SK-N-SH treated with all-trans-retinoic acid at 6 μM for 48 hours (cell line): ENCODE results near the gene SDK1.

ENCODE experiments used
- ARNTL ChIP-seq: fragments of 450-650 bp; formaldehyde crosslinking; IDR thresholded peaks from 2 replicates; pipeline ENCODE4 v1.5.0; 2020; ENCODE audit warnings: low read depth, mild to moderate bottlenecking, moderate library complexity, borderline replicate concordance
- BACH2 ChIP-seq: fragments of 250-450 bp; sonication (Bioruptor Pico); IDR thresholded peaks from 2 replicates; pipeline ENCODE4 v1.9.0; 2021; ENCODE audit warnings: mild to moderate bottlenecking, borderline replicate concordance
- GLIS3 ChIP-seq: fragments of 250-450 bp; sonication (Bioruptor Pico); IDR thresholded peaks from 2 replicates; pipeline ENCODE4 v1.5.0; 2020; ENCODE audit warnings: mild to moderate bottlenecking, moderate library complexity
- ISL1 ChIP-seq: fragments of 250-450 bp; sonication (Bioruptor Pico); IDR thresholded peaks from 2 replicates; pipeline ENCODE4 v2.1.2; 2022; ENCODE audit warnings: mild to moderate bottlenecking, moderate library complexity
- PPARA ChIP-seq: fragments of 250-450 bp; sonication (Bioruptor Pico); IDR thresholded peaks from 2 replicates; pipeline ENCODE4 v1.5.0; 2020; ENCODE audit warnings: mild to moderate bottlenecking, borderline replicate concordance
- RARB ChIP-seq: fragments of 250-450 bp; sonication (Bioruptor Pico); IDR thresholded peaks from 2 replicates; pipeline ENCODE4 v1.8.0; 2021; ENCODE audit warnings: mild to moderate bottlenecking, moderate library complexity
- SNAI2 ChIP-seq: fragments of 250-450 bp; sonication (Bioruptor Pico); IDR thresholded peaks from 2 replicates; pipeline ENCODE4 v1.5.0; 2020; ENCODE audit warnings: mild to moderate bottlenecking, moderate library complexity
- ZFP3 ChIP-seq: fragments of 250-450 bp; sonication (Bioruptor Pico); IDR thresholded peaks from 2 replicates; pipeline ENCODE4 v1.5.0; 2020; ENCODE audit warnings: mild to moderate bottlenecking, moderate library complexity
- ZNF70 ChIP-seq: fragments of 450-650 bp; formaldehyde crosslinking; IDR thresholded peaks from 2 replicates; pipeline ENCODE4 v1.5.0; 2020; ENCODE audit warnings: mild to moderate bottlenecking, moderate library complexity
- TF ChIP-seq, protein P1 (sequence below): fragments of 250-450 bp; sonication (Bioruptor Pico); IDR thresholded peaks from 2 replicates; pipeline ENCODE4 v1.8.0; 2021; ENCODE audit warnings: low read depth, mild to moderate bottlenecking, moderate library complexity, borderline replicate concordance
- TF ChIP-seq, protein P2 (sequence below): fragments of 250-450 bp; sonication (Bioruptor Pico); IDR thresholded peaks from 2 replicates; pipeline ENCODE4 v1.5.1; 2020; ENCODE audit warnings: low read depth, mild to moderate bottlenecking, moderate library complexity
- TF ChIP-seq, protein P3 (sequence below): fragments of 250-450 bp; sonication (Bioruptor Pico); IDR thresholded peaks from 2 replicates; pipeline ENCODE4 v1.8.0; 2020; ENCODE audit warnings: mild to moderate bottlenecking, moderate library complexity, borderline replicate concordance

DNA sequence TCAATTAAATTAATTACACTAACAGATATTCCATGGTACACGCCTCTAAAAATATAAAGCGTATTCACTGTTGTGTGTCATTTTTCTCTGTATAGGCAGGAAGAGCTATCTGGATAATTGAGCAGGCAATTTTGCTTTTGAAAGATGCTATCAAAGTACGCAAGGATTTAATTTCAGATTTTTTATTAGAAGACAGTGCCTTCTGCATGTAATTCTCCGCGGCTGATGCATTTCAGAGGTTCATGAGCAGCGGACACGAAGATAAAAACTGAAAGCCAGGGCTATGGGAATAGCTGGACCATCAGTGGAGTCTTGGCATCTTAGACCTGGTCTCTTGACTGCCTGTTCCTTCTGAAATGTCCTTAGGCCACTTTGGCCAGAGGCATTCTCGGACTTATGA is 35.7 kb upstream of the SDK1 start:
- TF ChIP-seq ZFP3 (CRISPR knock-in tag) (no peak), ZNF70 (CRISPR knock-in tag) (no peak), ARNTL (CRISPR knock-in tag) (no peak), RARB (CRISPR knock-in tag) (no peak), PPARA (CRISPR knock-in tag) (no peak), ISL1 (CRISPR knock-in tag) (no peak), GLIS3 (CRISPR knock-in tag) (no peak), SNAI2 (CRISPR knock-in tag) (no peak), BACH2 (CRISPR knock-in tag) (no peak)
- TF ChIP-seq, protein P1, sequence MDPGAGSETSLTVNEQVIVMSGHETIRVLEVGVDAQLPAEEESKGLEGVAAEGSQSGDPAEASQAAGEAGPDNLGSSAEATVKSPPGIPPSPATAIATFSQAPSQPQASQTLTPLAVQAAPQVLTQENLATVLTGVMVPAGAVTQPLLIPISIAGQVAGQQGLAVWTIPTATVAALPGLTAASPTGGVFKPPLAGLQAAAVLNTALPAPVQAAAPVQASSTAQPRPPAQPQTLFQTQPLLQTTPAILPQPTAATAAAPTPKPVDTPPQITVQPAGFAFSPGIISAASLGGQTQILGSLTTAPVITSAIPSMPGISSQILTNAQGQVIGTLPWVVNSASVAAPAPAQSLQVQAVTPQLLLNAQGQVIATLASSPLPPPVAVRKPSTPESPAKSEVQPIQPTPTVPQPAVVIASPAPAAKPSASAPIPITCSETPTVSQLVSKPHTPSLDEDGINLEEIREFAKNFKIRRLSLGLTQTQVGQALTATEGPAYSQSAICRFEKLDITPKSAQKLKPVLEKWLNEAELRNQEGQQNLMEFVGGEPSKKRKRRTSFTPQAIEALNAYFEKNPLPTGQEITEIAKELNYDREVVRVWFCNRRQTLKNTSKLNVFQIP (CRISPR knock-in tag): no peak
- TF ChIP-seq, protein P2, sequence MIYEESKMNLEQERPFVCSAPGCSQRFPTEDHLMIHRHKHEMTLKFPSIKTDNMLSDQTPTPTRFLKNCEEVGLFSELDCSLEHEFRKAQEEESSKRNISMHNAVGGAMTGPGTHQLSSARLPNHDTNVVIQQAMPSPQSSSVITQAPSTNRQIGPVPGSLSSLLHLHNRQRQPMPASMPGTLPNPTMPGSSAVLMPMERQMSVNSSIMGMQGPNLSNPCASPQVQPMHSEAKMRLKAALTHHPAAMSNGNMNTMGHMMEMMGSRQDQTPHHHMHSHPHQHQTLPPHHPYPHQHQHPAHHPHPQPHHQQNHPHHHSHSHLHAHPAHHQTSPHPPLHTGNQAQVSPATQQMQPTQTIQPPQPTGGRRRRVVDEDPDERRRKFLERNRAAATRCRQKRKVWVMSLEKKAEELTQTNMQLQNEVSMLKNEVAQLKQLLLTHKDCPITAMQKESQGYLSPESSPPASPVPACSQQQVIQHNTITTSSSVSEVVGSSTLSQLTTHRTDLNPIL (CRISPR knock-in tag): no peak
- TF ChIP-seq, protein P3, sequence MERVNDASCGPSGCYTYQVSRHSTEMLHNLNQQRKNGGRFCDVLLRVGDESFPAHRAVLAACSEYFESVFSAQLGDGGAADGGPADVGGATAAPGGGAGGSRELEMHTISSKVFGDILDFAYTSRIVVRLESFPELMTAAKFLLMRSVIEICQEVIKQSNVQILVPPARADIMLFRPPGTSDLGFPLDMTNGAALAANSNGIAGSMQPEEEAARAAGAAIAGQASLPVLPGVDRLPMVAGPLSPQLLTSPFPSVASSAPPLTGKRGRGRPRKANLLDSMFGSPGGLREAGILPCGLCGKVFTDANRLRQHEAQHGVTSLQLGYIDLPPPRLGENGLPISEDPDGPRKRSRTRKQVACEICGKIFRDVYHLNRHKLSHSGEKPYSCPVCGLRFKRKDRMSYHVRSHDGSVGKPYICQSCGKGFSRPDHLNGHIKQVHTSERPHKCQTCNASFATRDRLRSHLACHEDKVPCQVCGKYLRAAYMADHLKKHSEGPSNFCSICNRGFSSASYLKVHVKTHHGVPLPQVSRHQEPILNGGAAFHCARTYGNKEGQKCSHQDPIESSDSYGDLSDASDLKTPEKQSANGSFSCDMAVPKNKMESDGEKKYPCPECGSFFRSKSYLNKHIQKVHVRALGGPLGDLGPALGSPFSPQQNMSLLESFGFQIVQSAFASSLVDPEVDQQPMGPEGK (CRISPR knock-in tag): no peak
